NCI-H2227 (cell line): ENCODE results near the gene DIRAS1.
"Not testable (repeated sequence)": the region's sequence is repeated elsewhere in the genome, so short reads cannot be mapped to it uniquely, and the experiment has no call there.

Source experiments
- DNase-seq: peaks from one replicate; lab custom pipeline; 2025; ENCODE audit not compliant: unreplicated experiment; lab: John Stamatoyannopoulos, UW

Gene DIRAS1

GRCh38 chr19:2679439-2679838 is 41.7 kb downstream of the DIRAS1 start:
- no peak for DNase-seq

DNA sequence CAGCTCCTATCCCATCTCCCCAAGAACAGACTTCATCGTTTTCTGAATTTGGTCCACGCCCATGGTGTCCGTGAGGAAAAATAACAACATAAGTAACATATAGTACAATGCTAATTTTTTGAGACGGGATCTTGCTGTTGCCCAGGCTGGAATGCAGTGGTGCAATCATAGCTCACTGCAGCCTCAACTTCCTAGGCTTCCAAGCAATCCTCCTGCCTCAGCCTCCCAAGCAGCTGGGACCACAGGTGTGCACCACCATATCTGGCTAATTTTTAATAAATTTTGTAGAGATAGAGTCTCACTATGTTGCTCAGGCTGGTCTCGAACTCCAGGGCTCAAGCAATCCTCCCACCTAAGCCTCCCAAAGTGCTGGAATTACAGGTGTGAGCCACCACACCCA is 42.2 kb downstream of the DIRAS1 start:
- not testable (repeated sequence) for DNase-seq

GRCh38 chr19:2678044-2678671 is 43.0 kb downstream of the DIRAS1 start:
- no peak for DNase-seq

DNA sequence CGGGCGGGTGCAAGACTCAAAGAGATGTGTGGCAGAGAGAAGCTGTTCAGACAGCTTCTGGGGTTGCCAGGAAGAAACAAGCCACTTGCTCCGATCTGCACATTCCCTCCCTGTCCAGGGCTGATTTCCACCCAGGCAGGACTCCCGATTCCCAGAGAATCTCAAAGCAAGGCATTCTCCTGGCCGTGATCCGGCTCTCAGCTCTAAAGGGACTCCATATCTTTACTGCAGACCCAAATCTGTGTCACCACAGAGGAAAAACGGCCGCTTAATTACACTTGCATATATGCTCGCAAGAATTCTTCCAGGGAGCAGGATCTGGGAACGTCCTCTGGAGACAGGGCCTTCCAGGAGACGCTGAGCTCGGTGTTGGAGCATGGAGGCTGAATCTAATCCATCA is 44.3 kb downstream of the DIRAS1 start:
- no peak for DNase-seq

- no peak for DNase-seq
Measured at GRCh38 chr19:2675892-2676291, 45.3 kb downstream of the DIRAS1 start.

DNA sequence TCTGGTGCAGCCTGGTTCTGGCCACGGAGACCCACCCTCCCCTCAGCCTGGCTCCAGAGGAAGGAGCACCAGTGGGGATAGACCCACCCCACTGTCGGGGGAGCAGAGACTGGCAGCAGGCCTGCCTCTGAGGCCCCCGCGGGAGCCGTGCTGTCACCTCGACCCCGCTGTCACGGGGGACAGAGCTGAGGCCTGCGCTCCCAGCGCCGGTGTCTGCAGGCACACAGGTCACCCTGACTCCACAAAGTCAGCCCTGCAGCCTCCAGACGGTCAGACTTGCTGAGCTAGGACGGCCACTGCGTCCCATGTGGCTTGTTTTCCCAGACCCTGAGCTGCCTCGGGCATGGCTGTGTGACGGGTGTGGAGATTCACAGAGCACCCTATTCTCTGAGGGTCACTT is 51.0 kb downstream of the DIRAS1 start:
- DNase-seq = no peak

DNA sequence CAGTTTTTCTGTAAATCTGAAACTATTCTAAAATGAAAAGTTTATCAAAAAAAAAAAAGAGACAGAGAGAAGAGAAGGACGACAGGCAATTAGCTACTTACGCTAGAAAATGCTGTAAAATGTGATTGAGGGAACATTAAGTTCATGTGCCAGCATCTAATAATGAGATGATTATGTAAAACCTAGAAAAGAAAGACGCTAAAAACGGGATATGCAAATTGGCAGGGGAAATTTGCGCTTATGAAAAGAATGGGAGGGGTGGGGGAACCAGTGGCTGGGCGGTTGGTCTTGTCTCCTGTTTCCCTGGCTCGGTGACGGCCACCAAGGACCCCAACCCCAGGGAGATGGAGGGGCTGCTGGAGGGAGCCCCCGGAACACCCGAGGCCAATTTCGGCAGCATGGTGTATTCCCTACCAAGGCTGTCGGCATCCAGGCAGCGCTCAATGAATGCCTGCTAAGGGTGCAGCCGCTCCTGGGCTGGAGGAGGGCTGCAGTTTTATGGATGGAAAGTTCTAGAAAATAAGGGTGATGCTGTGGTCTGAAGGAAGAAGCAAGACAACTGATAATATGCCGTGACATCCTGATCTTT is 52.9 kb downstream of the DIRAS1 start:
- no peak for DNase-seq

GRCh38 chr19:2667349-2667748 is 53.8 kb downstream of the DIRAS1 start:
- DNase-seq = not testable (repeated sequence)

DNA sequence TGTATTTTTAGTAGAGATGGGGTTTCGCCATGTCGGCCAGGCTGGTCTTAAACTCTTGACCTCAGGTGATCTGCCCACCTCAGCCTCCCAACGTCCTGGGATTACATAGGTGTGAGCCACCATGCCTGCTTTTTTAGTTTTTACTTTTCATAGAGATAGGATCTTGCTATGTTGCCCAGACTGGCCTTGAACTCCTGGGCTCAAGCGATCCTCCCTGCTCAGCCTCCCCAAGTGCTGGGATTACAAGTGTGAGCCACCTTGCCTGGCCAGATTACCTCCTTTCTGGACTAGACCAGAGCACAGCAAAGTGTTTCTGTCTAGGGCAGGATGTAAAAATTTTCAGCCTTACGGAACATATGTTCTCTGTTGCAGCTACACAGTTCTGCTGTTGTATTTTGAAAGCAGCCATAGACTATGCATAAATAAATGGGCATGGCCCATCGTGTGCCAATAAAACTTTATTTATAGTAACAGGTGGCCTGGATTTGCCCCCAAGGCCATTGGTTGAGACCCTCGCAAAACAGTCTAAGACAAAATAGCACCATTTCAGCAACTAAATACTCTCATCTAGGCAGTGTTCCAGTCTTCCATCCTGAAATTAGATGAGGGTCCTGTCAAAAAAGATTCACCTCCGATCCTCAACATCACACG is 54.7 kb downstream of the DIRAS1 start:
- DNase-seq = no peak

- DNase-seq = no peak
Measured at GRCh38 chr19:2665103-2665502, 56.1 kb downstream of the DIRAS1 start.
